Ishikawa (cell line): ENCODE results near the gene ALDH1L1.

Experiments
- CEBPB ChIP-seq: IDR thresholded peaks from 2 replicates; pipeline ENCODE4 v1.6.1; 2012
- CREB1 ChIP-seq: IDR thresholded peaks from 2 replicates; pipeline ENCODE4 v1.6.1; 2012; ENCODE audit warnings: low read depth
- EGR1 ChIP-seq: IDR thresholded peaks from 2 replicates; pipeline ENCODE4 v1.6.1; 2012
- EP300 ChIP-seq: IDR thresholded peaks from 2 replicates; pipeline ENCODE4 v1.6.1; 2012; ENCODE audit warnings: borderline replicate concordance
- FOXM1 ChIP-seq: IDR thresholded peaks from 2 replicates; pipeline ENCODE4 v1.6.1; 2012; ENCODE audit warnings: low read depth, borderline replicate concordance
- MAX ChIP-seq: IDR thresholded peaks from 2 replicates; pipeline ENCODE4 v1.6.1; 2012
- NFIC ChIP-seq: IDR thresholded peaks from 2 replicates; pipeline ENCODE4 v1.6.1; 2012
- RAD21 ChIP-seq: IDR thresholded peaks from 2 replicates; pipeline ENCODE4 v1.6.1; 2012; ENCODE audit warnings: low read depth
- REST ChIP-seq: IDR thresholded peaks from 2 replicates; pipeline ENCODE4 v1.6.1; 2012; ENCODE audit warnings: low read depth, mild to moderate bottlenecking
- TAF1 ChIP-seq: IDR thresholded peaks from 2 replicates; pipeline ENCODE4 v1.6.1; 2012; ENCODE audit warnings: low read depth, mild to moderate bottlenecking
- TCF12 ChIP-seq: IDR thresholded peaks from 2 replicates; pipeline ENCODE4 v1.6.1; 2012; ENCODE audit warnings: low read depth
- TEAD4 ChIP-seq: IDR thresholded peaks from 2 replicates; pipeline ENCODE4 v1.6.1; 2012
- USF1 ChIP-seq: IDR thresholded peaks from 2 replicates; pipeline ENCODE4 v1.6.1; 2012
- YY1 ChIP-seq: IDR thresholded peaks from 2 replicates; pipeline ENCODE4 v1.6.1; 2012; ENCODE audit warnings: low read depth
- ZBTB7A ChIP-seq: IDR thresholded peaks from 2 replicates; pipeline ENCODE4 v1.6.1; 2012; ENCODE audit warnings: low read depth

The ALDH1L1 gene

GRCh38 chr3:126208606-126209256 lies 28.3 kb upstream of the ALDH1L1 start:
- TF ChIP-seq USF1 (peak; percentile 81), MAX (peak; percentile 96), NFIC (peak; percentile 99), EGR1 (no peak), TCF12 (peak; percentile 95), EP300 (peak; percentile 93), TAF1 (no peak), ZBTB7A (no peak), TEAD4 (peak; percentile 84), CREB1 (no peak), REST (no peak), FOXM1 (peak; percentile 56; the same call in 1 of the 2 replicates), RAD21 (peak; percentile 17; the same call in 1 of the 2 replicates), YY1 (peak; percentile 78), CEBPB (no peak; the same call in 1 of the 2 replicates)

- TF ChIP-seq ZBTB7A (no peak), NFIC (no peak), USF1 (no peak), TEAD4 (no peak), REST (no peak), MAX (no peak), TCF12 (no peak), RAD21 (no peak), TAF1 (no peak), EGR1 (no peak), EP300 (no peak), CEBPB (no peak), FOXM1 (no peak), YY1 (no peak), CREB1 (no peak)
Observed at GRCh38 chr3:126208182-126208581, 27.8 kb upstream of the ALDH1L1 start.

GRCh38 chr3:126207166-126207565 lies 26.8 kb upstream of the ALDH1L1 start:
- TF ChIP-seq NFIC (no peak), ZBTB7A (no peak), CEBPB (no peak), USF1 (no peak), MAX (no peak), EGR1 (no peak), REST (no peak), TAF1 (no peak), EP300 (no peak)
